GM19023 (cell line): ENCODE measurements around the gene FLT3LG.

Experiments
- ATAC-seq: cut with Tn5 transposase; IDR thresholded peaks from one replicate; pipeline ENCODE4 v1.9.1; 2021; ENCODE audit warnings: mild to moderate bottlenecking, moderate library complexity; ENCODE audit not compliant: unreplicated experiment

FLT3LG gene

DNA sequence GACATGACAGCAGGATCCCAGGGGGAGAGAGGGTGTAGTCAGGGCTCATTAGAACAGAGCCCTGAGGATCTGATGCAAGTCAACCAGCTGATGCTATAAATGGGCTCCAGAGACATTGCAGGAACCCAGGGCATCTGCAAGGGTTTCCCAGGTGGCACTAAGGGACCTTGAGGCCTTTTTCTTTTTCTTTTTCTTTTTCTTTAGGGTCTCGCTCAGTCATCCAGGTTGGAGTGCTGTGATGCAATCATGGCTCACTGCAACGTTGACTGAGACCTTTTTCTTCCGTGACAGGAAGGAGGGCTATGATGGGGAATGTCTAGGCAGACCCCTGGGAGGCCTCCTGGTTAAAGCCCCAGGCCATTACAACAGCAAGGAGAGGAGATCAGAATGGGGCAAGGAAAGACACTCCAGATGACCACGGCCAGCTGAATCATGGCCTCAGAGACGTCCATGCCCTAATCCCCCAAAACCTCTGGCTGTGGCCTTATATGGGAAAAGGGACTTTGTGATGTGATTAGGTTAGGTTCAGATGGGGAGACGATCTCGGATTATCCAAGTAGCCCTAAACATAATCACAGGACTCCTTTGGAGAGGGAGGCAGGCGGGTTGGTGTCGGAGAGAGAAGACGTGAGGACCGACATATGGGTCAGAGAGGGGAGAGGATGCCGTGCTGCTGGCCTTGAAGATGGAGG, 33.9 kb downstream of the FLT3LG start:
- ATAC-seq = no peak

DNA sequence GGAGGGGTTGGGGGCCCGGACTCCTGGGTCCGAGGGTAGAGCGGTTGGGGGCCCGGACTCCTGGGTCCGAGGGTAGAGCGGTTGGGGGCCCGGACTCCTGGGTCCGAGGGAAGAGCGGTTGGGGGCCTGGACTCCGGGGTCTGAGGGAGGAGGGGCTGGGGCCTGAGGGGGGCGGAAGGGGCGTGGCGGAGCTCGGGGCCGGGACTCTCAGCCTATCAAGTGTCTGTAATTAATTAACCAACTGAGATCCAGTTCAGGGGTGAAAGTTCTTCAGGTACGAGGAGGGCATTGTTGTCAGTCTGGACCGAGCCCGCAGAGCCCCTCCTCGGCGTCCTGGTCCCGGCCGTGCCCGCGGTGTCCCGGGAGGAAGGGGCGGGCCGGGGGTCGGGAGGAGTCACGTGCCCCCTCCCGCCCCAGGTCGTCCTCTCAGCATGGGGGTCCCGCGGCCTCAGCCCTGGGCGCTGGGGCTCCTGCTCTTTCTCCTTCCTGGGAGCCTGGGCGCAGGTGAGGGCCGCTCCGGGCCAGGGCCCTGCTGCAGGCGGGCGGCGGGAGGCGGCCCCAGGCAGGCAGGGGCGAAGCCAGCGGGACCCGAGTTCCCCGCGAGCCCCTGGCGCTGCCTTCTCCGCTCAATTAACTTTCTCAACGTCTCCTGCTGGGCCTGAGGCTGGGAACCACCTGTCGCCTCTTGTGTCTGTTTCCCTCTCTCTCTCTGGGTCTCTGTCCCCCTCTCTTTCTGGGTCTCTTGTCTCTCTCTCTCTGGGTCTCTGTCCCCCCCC, 39.1 kb downstream of the FLT3LG start:
- no peak for ATAC-seq

DNA sequence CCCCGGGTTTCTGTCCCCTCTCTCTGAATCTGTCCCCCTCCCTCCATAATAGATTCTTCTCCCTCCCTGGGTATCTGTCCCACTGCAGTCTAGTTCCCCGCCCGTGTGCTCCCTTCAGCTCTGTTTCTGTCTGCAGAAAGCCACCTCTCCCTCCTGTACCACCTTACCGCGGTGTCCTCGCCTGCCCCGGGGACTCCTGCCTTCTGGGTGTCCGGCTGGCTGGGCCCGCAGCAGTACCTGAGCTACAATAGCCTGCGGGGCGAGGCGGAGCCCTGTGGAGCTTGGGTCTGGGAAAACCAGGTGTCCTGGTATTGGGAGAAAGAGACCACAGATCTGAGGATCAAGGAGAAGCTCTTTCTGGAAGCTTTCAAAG, 39.7 kb downstream of the FLT3LG start:
- no peak for ATAC-seq

DNA sequence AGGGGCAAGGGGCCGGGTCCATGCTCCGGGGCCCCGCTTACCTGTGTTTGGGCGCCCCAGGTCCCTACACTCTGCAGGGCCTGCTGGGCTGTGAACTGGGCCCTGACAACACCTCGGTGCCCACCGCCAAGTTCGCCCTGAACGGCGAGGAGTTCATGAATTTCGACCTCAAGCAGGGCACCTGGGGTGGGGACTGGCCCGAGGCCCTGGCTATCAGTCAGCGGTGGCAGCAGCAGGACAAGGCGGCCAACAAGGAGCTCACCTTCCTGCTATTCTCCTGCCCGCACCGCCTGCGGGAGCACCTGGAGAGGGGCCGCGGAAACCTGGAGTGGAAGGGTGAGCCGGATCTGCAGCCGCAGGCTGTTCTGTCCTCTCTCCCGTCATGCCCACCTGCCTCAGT, 40.1 kb downstream of the FLT3LG start:
- ATAC-seq = no peak

DNA sequence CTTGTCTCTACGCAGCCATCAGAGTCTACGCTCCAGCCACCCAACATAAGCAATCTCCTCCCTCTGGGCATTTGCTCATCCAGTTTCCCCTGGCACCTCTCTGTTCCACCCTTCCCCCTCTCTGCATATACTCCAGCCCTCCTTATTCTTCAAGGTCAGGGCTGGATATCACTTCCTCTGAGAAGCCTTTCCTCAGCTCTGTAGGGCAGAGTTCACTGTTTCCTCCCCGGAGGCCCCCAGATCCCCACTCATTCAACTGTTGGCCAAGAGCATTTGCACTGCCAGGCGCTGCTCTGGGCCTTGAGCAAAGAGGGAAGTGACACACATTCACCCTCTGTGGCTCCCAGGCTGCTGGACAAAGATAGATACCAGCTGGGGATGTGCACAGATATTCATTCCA, 41.8 kb downstream of the FLT3LG start:
- no peak for ATAC-seq

DNA sequence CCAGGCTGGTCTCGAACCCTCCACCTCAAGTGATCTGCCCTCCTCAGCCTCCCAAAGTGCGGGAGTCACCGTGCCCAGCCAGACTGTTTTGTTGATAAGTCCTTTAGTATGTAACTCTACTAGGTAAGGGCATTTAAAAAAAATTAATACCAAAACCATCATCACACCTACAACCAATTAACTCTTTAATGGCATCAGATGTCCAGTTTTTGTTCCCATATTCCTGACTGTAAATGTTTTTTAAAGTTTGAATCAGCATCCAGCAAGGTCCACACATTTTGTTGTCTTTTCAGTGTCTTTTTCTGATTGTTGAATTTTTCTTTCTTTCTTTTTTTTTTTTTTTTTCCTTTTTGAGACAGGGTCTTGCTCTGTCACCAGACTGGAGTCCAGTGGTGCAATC, 44.0 kb downstream of the FLT3LG start:
- no peak for ATAC-seq

DNA sequence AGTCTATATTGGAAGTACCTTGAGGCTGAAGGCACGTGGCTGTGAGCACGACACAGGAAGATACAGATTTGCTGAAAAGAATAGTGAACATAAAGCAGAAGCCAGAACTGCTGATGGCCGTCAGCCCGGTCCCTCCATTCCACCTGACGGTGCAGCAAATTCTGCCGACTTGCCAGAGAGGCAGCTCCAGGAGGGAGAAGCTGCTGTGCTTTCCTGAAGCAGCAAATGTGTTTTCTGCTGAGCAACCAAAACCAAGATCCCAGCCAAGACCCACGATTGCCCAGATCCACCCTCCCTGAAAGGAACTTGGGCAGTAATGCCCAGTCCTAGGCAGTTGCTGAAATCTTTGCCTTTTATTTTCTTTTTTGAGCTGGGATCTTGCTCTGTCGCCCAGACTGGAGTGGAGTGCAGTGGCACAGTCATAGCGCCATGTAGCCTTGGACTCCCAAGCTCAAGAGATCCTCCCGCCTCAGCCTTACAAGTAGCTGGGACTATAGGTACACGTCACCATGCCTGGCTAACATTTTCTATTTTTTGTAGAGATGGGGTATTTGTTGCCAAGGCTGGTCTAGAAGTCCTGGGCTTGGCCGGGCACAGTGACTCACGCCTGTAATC, 46.8 kb downstream of the FLT3LG start:
- ATAC-seq = no peak

DNA sequence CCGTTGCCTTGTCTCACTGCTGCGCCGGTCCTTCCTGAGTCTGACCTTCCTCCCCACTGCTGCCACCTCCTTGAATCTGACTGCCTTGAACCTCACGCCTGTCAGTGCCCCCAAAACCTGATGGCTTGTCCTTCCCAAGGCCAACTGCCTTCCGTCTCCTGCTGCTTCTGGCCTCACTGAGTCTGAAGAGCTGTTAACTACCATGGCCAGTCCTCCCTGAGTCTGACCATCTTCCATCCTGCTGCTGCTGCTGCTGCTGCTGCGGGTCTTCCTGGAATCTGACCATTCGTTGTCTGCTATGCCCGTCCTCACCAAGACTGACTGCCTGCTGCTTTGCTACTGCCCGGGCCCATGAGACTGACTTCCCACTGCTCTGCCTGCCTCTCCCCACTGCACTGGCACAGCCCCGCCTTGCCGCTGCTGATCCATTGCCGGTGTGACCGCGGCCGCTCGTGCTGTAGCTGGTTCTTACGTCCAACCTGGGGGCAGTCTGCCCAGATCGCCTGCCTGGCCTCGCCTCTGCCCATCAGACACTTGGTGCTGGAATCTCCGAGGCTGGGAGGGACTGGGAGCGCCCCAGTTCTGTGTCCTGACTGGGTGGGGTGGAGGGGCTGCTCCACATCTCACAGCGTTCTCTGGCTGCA, 50.9 kb downstream of the FLT3LG start:
- ATAC-seq = no peak

DNA sequence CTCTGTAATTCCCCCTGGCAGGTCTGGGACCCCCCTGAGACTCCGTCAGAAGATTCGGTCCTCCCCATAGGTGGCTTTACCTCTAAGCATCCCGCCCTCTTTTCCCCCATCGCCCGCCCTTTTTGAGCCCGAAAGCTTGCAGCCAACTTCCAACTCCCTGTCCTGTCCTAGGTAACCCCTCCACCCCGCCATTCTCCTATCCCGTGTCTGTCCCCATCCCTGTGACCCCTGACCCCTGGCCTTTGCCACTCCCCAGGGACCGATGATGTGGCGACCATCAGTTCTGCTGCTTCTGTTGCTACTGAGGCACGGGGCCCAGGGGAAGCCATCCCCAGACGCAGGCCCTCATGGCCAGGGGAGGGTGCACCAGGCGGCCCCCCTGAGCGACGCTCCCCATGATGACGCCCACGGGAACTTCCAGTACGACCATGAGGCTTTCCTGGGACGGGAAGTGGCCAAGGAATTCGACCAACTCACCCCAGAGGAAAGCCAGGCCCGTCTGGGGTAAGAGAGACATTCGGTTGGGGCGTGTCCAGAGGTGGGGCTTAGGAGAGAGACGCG, 54.3 kb downstream of the FLT3LG start:
- ATAC-seq = no peak

DNA sequence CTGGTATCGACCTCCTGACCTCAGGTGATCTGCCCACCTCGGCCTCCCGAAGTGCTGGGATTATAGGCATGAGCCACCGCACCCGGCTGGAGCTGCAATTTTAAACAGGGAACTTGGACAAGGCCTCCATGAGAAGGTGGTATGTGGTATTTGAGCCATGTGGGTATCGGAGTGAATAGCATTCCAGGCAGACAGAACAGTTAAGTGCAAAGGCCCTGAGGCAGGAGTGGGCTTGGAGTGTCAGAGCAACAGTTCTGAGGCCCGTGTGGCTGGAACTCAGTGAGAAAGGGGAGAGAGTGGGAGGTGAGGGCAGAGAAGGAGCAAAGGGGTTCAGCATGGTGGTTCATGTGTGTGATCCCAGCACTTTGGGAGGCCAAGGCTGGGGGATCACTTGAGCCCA, 56.7 kb downstream of the FLT3LG start:
- ATAC-seq = no peak

DNA sequence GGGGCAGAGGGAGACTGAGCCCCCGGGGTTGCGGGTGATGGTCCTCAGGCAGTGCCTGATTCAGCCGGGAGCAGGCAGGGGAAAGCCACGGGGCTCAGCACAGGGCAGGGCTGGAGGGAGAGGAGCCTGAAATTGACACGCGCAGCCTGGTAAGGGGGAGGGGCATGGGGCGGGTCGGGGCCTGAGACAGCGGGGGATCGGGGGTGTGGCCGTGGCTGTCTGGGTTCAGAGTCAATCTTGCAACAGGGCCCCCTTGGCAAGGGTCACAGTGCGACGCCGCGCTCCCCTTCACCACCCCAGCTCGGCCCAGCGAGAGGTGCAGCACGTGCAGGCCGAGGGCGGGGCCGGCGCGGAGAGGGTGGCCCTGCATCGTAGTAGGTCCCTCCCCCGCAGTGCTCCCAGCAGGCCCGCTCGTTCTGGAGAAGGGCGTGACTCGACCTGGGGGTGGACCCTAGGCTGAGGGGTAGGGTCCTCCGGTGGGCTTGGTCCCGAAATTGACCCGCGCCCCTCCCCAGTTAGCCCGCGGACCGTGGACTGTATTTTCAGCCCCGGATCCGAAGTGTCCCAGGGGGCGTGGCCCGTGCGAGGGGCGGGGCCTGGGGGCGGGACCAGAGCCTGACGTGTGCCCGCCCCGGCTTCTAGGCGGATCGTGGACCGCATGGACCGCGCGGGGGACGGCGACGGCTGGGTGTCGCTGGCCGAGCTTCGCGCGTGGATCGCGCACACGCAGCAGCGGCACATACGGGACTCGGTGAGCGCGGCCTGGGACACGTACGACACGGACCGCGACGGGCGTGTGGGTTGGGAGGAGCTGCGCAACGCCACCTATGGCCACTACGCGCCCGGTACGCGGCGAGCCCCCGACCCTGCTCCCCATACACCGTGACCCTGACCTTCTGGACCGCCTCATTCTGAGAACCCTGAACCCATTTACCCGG, 59.8 kb downstream of the FLT3LG start:
- ATAC-seq = peak; percentile 83

DNA sequence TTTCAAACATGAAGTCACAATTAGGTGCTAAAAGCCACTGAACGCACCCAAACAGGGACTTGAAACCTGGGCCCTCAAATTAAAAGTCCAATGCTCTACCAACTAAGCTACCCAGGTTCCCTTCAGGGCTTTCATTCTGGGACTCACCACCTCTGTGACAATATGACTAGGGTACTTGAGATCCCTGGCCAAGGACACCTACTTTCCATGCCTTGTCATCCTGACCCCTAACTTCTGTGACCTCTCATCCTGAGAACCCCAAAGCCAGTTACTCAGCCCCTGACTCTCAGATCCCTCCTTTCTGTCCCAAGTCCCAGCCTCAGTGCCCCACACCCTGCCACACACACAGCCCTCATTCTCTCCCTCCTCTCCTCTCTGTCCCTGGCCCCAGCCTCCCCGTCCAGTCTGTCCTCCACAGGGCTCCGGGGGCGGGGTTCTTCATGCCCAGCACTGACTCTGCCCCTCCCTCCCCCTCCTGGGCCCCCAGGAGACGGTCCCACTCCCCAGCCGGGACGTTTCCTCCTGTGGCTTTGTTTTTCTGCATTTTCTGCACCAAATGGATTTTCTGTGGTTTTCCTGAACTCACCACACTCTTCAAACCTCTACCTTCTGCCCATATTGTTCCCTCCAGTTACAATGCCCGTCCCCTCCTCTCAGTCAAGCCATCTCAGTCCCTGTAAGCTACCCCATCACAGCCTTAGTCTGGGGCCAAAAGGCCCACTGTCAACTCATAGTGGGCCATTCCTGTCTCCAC, 60.8 kb downstream of the FLT3LG start:
- no peak for ATAC-seq
